HG03064 (cell line): ENCODE measurements around the gene SDK1.

Source experiments
- ATAC-seq: cut with Tn5 transposase; IDR thresholded peaks from one replicate; pipeline ENCODE4 v1.9.1; 2021; ENCODE audit warnings: low read depth; ENCODE audit not compliant: unreplicated experiment

The SDK1 gene, protein sequence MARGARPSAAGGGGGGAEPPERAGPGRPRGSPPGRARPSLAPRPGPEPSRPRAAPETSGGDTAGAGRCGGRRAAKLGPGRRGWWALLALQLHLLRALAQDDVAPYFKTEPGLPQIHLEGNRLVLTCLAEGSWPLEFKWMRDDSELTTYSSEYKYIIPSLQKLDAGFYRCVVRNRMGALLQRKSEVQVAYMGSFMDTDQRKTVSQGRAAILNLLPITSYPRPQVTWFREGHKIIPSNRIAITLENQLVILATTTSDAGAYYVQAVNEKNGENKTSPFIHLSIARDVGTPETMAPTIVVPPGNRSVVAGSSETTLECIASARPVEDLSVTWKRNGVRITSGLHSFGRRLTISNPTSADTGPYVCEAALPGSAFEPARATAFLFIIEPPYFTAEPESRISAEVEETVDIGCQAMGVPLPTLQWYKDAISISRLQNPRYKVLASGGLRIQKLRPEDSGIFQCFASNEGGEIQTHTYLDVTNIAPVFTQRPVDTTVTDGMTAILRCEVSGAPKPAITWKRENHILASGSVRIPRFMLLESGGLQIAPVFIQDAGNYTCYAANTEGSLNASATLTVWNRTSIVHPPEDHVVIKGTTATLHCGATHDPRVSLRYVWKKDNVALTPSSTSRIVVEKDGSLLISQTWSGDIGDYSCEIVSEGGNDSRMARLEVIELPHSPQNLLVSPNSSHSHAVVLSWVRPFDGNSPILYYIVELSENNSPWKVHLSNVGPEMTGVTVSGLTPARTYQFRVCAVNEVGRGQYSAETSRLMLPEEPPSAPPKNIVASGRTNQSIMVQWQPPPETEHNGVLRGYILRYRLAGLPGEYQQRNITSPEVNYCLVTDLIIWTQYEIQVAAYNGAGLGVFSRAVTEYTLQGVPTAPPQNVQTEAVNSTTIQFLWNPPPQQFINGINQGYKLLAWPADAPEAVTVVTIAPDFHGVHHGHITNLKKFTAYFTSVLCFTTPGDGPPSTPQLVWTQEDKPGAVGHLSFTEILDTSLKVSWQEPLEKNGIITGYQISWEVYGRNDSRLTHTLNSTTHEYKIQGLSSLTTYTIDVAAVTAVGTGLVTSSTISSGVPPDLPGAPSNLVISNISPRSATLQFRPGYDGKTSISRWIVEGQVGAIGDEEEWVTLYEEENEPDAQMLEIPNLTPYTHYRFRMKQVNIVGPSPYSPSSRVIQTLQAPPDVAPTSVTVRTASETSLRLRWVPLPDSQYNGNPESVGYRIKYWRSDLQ (N-terminal part only)

GRCh38 chr7:3300651-3301448 is at the start of gene SDK1:
TSS of gene SDK1 (plus strand) at chr7:3301252. CDS start at chr7:3301587, 335 bp downstream.
- ATAC-seq = peak; percentile 88

GRCh38 chr7:3254718-3255117 is 46.3 kb upstream of the SDK1 start:
- no peak for ATAC-seq

DNA sequence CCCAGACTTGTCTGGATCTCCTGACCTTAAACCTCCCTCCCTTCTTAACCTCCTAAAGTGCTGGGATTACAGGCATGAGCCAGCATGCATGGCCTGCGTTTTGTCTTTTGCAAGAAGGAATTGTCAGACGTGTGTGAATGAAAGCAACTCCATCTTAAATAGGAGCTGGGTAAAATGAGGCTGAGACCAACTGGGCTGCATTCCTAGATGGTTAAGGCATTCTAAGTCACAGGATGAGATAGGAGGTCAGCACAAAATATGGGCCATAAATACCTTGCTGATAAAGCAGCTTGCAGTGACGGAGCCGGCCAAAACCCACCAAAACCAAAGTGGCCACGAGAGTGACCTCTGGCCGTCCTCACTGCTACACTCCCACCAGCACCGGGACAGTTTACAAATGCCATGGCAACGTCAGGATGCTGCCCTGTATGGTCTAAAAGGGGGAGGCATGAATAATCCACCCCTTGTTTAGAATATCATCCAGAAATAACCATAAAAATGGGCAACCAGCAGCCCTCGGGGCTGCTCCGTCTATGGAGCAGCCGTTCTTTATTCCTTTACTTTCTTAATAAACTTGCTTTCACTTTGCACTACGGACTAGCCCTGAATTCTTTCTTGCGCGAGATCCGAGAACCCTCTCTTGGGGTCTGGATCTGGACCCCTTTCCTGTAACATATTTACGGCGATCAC is 41.2 kb upstream of the SDK1 start:
- no peak for ATAC-seq

- ATAC-seq = no peak
Observed at GRCh38 chr7:3260401-3260715, 40.7 kb upstream of the SDK1 start.

DNA sequence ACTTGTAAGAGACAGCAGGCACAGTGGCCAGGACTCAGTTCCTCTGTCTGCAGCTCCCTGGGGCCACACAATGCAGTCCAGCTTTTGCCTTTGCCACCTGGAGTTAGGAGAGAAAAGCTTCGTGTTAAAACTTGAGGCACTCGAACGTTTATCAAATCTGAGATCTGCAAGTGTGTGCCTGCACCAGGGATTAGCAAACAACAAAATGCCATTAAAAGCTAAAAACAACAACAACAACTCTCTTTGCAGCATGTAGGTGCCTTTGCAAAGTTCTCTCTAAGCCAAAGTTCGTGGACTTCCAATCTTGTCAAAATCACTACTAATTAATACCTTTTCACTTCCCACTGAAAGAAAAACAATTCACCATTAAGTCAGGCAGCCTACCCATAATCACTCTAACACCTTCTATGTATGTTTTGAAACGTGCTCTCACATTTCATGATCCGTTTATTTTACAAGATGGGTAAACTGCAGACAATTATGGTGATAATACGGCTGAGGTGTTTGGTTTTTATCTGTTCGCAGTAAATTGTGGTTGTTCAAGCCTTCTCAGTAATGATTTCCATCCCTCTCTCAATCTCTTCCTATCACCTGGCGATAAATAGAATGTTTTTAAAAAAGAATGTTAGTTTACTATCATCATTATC is 36.2 kb upstream of the SDK1 start:
- no peak for ATAC-seq

- ATAC-seq = no peak
Observed at GRCh38 chr7:3265388-3265787, 35.7 kb upstream of the SDK1 start.

- ATAC-seq = no peak
Observed at GRCh38 chr7:3266240-3266639, 34.8 kb upstream of the SDK1 start.

- ATAC-seq = no peak
Observed at GRCh38 chr7:3267966-3268690, 32.9 kb upstream of the SDK1 start.

GRCh38 chr7:3270362-3270761 is 30.7 kb upstream of the SDK1 start:
- no peak for ATAC-seq

DNA sequence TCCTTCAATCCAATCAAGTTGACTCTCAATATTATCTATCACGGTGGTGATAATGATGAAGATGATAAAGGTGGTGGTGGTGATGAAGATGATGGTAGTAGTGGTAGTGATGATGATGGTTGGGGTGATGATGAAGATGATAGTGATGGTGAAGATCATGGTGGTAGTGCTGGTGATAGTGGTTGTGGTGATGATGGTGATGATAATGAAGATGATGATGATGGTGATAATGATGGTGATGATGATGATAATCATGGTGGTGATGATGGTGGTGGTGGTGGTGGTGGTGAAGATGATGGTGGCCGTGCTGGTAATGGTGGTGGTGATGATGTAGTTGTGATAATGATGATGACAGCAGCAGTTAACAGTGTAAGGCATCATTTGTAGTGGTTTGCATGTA is 29.8 kb upstream of the SDK1 start:
- no peak for ATAC-seq

- no peak for ATAC-seq
Observed at GRCh38 chr7:3272691-3273141, 28.3 kb upstream of the SDK1 start.

- no peak for ATAC-seq
Observed at GRCh38 chr7:3274131-3274530, 26.9 kb upstream of the SDK1 start.

- no peak for ATAC-seq
Observed at GRCh38 chr7:3277604-3278572, 23.2 kb upstream of the SDK1 start.

DNA sequence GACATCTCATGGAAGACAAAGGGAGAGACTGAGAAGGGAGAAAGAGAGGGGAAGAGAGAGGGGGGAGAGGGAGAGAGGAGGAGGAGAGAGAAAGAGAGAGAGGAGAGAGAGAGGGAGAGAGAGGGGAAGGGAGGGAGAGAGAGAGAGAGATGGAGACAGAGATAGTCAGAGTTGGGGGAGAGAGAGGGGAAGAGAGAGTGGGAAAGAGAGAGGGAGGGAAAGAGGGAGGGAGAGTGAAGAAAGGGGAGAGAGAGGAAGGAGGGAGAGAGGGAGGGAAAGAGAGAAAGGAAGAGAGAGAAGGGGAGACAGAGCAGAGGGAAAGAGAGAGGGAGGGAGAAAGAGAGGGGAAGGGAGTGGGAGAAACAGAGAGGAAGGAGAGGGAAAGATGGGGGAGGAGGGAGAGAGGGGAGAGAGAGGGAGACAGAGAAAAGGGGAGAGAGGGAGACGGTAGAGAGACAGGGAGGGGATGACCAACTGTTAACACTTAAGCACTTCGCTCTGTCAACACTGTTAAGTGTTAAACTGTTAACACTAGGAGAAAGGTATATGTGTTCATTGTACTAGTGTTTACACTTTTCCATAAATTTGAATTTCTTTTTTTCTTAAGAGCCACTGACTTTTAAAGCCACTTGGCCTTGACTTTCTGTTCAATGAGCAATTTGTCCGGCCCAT is 21.8 kb upstream of the SDK1 start:
- no peak for ATAC-seq

- ATAC-seq = no peak
Observed at GRCh38 chr7:3280445-3280844, 20.6 kb upstream of the SDK1 start.

DNA sequence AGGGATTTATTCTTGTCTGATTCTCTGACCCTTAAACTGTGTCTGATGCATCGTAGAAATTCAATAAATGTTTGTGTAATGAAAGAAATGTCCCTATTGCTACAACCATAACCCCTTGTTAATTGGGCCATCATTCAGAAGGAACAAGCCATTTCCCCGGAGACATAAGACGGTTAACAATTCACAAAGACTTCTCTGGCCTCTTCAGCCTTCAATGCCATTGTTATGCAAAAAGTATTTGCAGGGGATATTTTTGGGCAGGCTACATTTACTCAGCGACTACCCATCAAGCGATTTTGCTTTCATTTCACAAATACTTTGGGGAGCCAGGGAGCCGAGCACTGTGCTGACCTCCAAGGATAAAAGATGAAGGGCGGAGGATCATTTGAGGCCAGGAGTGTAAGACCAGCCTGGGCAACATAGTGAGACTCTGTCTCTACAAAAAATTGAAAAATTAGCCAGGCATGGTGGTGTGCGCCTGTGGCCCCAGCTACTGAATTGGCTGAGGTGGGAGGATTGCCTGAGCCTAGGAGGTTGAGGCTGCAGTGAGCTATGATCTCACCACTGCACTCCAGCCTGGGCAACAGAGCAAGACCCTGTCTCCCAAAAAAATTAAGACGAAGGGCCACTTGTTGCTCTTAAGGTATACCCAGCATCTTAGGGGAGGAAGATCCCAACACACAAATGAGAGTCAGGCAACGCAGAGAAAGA is 20.0 kb upstream of the SDK1 start:
- ATAC-seq = no peak
